RWPE2 (cell line): ENCODE measurements around the gene IQGAP3.

Experiments
- ATAC-seq: fragments of 200-7000 bp; cut with Tn5 transposase; 3 replicates; pipeline ENCODE4 v1.9.1; 2021; ENCODE audit warnings: low read depth
- DNase-seq: peaks from one replicate; pipeline ENCODE4 v3.0.0-alpha.2; 2020; ENCODE audit warnings: low spot score
- H3K27ac ChIP-seq: fragments of 450-650 bp; 2 replicates; pipeline ENCODE4 v1.5.1; 2017; ENCODE audit warnings: mild to moderate bottlenecking; ENCODE audit not compliant: poor library complexity, severe bottlenecking
- H3K27me3 ChIP-seq: fragments of 250-450 bp; sonication (Bioruptor Pico); 2 replicates; pipeline ENCODE4 v1.5.1; 2021; ENCODE audit warnings: mild to moderate bottlenecking, moderate library complexity; ENCODE audit not compliant: insufficient read depth, poor library complexity, severe bottlenecking
- H3K36me3 ChIP-seq: fragments of 250-450 bp; sonication (Bioruptor Pico); 2 replicates; pipeline ENCODE4 v1.5.1; 2020; ENCODE audit warnings: low read depth, mild to moderate bottlenecking, moderate library complexity
- H3K4me1 ChIP-seq: fragments of 250-450 bp; sonication (Bioruptor Pico); 2 replicates; pipeline ENCODE4 v1.5.1; 2021; ENCODE audit warnings: mild to moderate bottlenecking, moderate library complexity; ENCODE audit not compliant: insufficient read depth, poor library complexity, severe bottlenecking
- H3K4me3 ChIP-seq: fragments of 250-450 bp; sonication (Bioruptor Pico); 2 replicates; pipeline ENCODE4 v1.5.1; 2021; ENCODE audit warnings: mild to moderate bottlenecking, moderate library complexity; ENCODE audit not compliant: severe bottlenecking
- H3K9me3 ChIP-seq: fragments of 250-450 bp; sonication (Bioruptor Pico); 2 replicates; pipeline ENCODE4 v1.5.1; 2021; ENCODE audit warnings: mild to moderate bottlenecking, moderate library complexity; ENCODE audit not compliant: severe bottlenecking
- CTCF ChIP-seq: fragments of 450-650 bp; IDR thresholded peaks from one replicate; pipeline ENCODE4 v1.5.1; 2017; ENCODE audit warnings: mild to moderate bottlenecking, moderate library complexity; ENCODE audit not compliant: poor library complexity, severe bottlenecking

The IQGAP3 gene

GRCh38 chr1:156559797-156560385, 12.5 kb downstream of the IQGAP3 start:
- no peak for DNase-seq
- peaks cover 61% of the 10 kb centered on the region for H3K36me3 ChIP-seq
- TF ChIP-seq CTCF: no peak
- H3K4me3 ChIP-seq: no peak overlapping the region
- H3K4me1 ChIP-seq: no peaks in the 10 kb centered on the region
- no peak for ATAC-seq
- no peaks in the 10 kb centered on the region for H3K9me3 ChIP-seq
- H3K27me3 ChIP-seq: no peaks in the 10 kb centered on the region
- H3K27ac ChIP-seq: no peak overlapping the region

- Histone ChIP-seq H3K4me3 (no peak overlapping the region), H3K27ac (no peak overlapping the region), H3K9me3 (no peaks in the 10 kb centered on the region), H3K4me1 (no peaks in the 10 kb centered on the region), H3K27me3 (no peaks in the 10 kb centered on the region), H3K36me3 (peaks cover 62% of the 10 kb centered on the region)
- no peak for TF ChIP-seq CTCF
- DNase-seq: no peak
- ATAC-seq: no peak
Observed at GRCh38 chr1:156559086-156559796, 13.1 kb downstream of the IQGAP3 start.

- TF ChIP-seq CTCF: no peak
- Histone ChIP-seq H3K27ac (no peak overlapping the region), H3K4me1 (peaks cover 6% of the 10 kb centered on the region), H3K27me3 (no peaks in the 10 kb centered on the region), H3K9me3 (no peaks in the 10 kb centered on the region), H3K36me3 (peaks cover 49% of the 10 kb centered on the region), H3K4me3 (no peak overlapping the region)
- ATAC-seq (no peak), DNase-seq (no peak)
Observed at GRCh38 chr1:156556354-156556753, 16.0 kb downstream of the IQGAP3 start.

GRCh38 chr1:156555715-156556114, 16.6 kb downstream of the IQGAP3 start:
- H3K27ac ChIP-seq: no peak overlapping the region
- no peaks in the 10 kb centered on the region for H3K9me3 ChIP-seq
- TF ChIP-seq CTCF: no peak
- peaks cover 6% of the 10 kb centered on the region for H3K4me1 ChIP-seq
- DNase-seq (no peak), ATAC-seq (no peak)
- no peak overlapping the region for H3K4me3 ChIP-seq
- no peaks in the 10 kb centered on the region for H3K27me3 ChIP-seq
- peaks cover 52% of the 10 kb centered on the region for H3K36me3 ChIP-seq

- H3K27ac ChIP-seq: no peak overlapping the region
- H3K4me1 ChIP-seq: peaks cover 6% of the 10 kb centered on the region
- H3K27me3 ChIP-seq: no peaks in the 10 kb centered on the region
- no peak for DNase-seq
- H3K4me3 ChIP-seq: no peak overlapping the region
- H3K9me3 ChIP-seq: no peaks in the 10 kb centered on the region
- peaks cover 49% of the 10 kb centered on the region for H3K36me3 ChIP-seq
- no peak for ATAC-seq
- TF ChIP-seq CTCF: no peak
Observed at GRCh38 chr1:156554971-156555370, 17.4 kb downstream of the IQGAP3 start.
